Tibial artery (tissue), 4 donors: ENCODE data around the gene LKAAEAR1.

Source experiments
- DNase-seq, 2 donors: peaks; one replicate each; pipeline ENCODE4 v3.0.0-alpha.2; 2019
- H3K27ac ChIP-seq, 2 donors: fragments of 200-600 bp; sonication (generic) in 1 of 2; 1 replicate in 1 of 2; 2 replicates in 1 of 2; pipeline ENCODE4 v1.5.1; 2018 to 2019; ENCODE audit warnings: mild to moderate bottlenecking in 1 of 2
- H3K27me3 ChIP-seq, 2 donors: fragments of 200-600 bp; sonication (generic) in 1 of 2; one replicate each; pipeline versions ENCODE4 v1.5.1 to v1.6.0; 2016 to 2019
- H3K36me3 ChIP-seq, 3 donors: fragments of 200-600 bp; sonication (generic) in 2 of 3; one replicate each; pipeline ENCODE4 v1.5.1; 2016 to 2019; ENCODE audit warnings: mild to moderate bottlenecking in 2 of 3
- H3K4me1 ChIP-seq, 4 donors: fragments of 200-600 bp; sonication (generic) in 2 of 4; 1 replicate in 3 of 4; 2 replicates in 1 of 4; pipeline ENCODE4 v1.5.1; 2016 to 2019
- H3K4me3 ChIP-seq, 2 donors: fragments of 200-600 bp; sonication (generic) in 1 of 2; 1 replicate in 1 of 2; 2 replicates in 1 of 2; pipeline ENCODE4 v1.5.1; 2018 to 2019; ENCODE audit warnings: mild to moderate bottlenecking in 2 of 2
- H3K9me3 ChIP-seq, 3 donors: fragments of 200-600 bp; sonication (generic) in 1 of 3; one replicate each; pipeline ENCODE4 v1.5.1; 2016 to 2019
- CTCF ChIP-seq, 2 experiments: fragments of 200-600 bp in 1 of 2; fragments of 450-650 bp in 1 of 2; IDR thresholded peaks; one replicate each; pipeline ENCODE4 v1.5.1; 2017 to 2019; ENCODE audit warnings: antibody characterized with exemption in 2 of 2, mild to moderate bottlenecking in 1 of 2, moderate library complexity in 1 of 2
- intact Hi-C: fragments of 100-400 bp; cut with DNase I; formaldehyde crosslinking; loops from one replicate; pipeline ENCODE4 v1.15.0; 2023; ENCODE audit warnings: low total_unique reads

LKAAEAR1 gene

GRCh38 chr20:64050261-64051032 is 33.8 kb downstream of the LKAAEAR1 start:
- intact Hi-C loops = no loop called here
- H3K4me1 ChIP-seq = peaks cover 0 to 24% (median 14%) of the 10 kb centered on the region in 4 donors
- H3K4me3 ChIP-seq = peak overlapping the region in 1 of 2 donors; percentile 39
- H3K36me3 ChIP-seq = no peaks in the 10 kb centered on the region
- no peak for TF ChIP-seq CTCF (IDR thresholded peaks at IDR 0.05)
- no peak for DNase-seq
- peaks cover 5 to 97% of the 10 kb centered on the region in 2 donors for H3K27me3 ChIP-seq
- H3K27ac ChIP-seq = peak overlapping the region in 1 of 2 donors; percentile 4
- no peaks in the 10 kb centered on the region for H3K9me3 ChIP-seq

- no peaks in the 10 kb centered on the region for H3K9me3 ChIP-seq
- H3K27me3 ChIP-seq = peaks cover 5 to 97% of the 10 kb centered on the region in 2 donors
- no peak for DNase-seq
- intact Hi-C loops = no loop called here
- no peaks in the 10 kb centered on the region for H3K36me3 ChIP-seq
- H3K4me1 ChIP-seq = peaks cover 0 to 24% (median 14%) of the 10 kb centered on the region in 4 donors
- no peak overlapping the region for H3K27ac ChIP-seq
- H3K4me3 ChIP-seq = peak overlapping the region in 1 of 2 donors; percentile 39
- TF ChIP-seq CTCF (IDR thresholded peaks at IDR 0.05) = no peak
Observed at GRCh38 chr20:64049878-64050260, 34.3 kb downstream of the LKAAEAR1 start.

GRCh38 chr20:64049060-64049877 is 34.9 kb downstream of the LKAAEAR1 start, which contains the start of gene SOX18:
Gene SOX18, minus strand, starts transcription at chr20:64049639. Its CDS starts 123 bp downstream, at chr20:64049516.
- no peak for DNase-seq
- H3K27me3 ChIP-seq = peaks cover 5 to 97% of the 10 kb centered on the region in 2 donors
- intact Hi-C loops = no loop called here

GRCh38 chr20:64048402-64049044 is 35.7 kb downstream of the LKAAEAR1 start:
- H3K4me3 ChIP-seq = peak overlapping the region; percentile 32 to 39
- H3K27me3 ChIP-seq = peaks cover 5 to 97% of the 10 kb centered on the region in 2 donors
- no peak overlapping the region for H3K27ac ChIP-seq

More at GRCh38 chr20:64049060-64049877, 34.9 kb downstream of the LKAAEAR1 start, which contains the start of gene SOX18:
- H3K9me3 ChIP-seq = no peaks in the 10 kb centered on the region
- peak within 1 kb of the TSS; percentile 32 to 39 for H3K4me3 ChIP-seq
- H3K27ac ChIP-seq = no peak within 1 kb of the TSS
- H3K4me1 ChIP-seq = peaks cover 0 to 24% (median 14%) of the 10 kb centered on the region in 4 donors
- no peaks in the 10 kb centered on the region for H3K36me3 ChIP-seq
- TF ChIP-seq CTCF (IDR thresholded peaks at IDR 0.05) = no peak

More at GRCh38 chr20:64048402-64049044, 35.7 kb downstream of the LKAAEAR1 start:
- no peaks in the 10 kb centered on the region for H3K9me3 ChIP-seq
- TF ChIP-seq CTCF (IDR thresholded peaks at IDR 0.05) = no peak
- no peaks in the 10 kb centered on the region for H3K36me3 ChIP-seq
- intact Hi-C loops = no loop called here
- DNase-seq = no peak
- peaks cover 0 to 24% (median 14%) of the 10 kb centered on the region in 4 donors for H3K4me1 ChIP-seq
